Prostate gland (tissue), 2 donors: ENCODE data around the gene ATP6V0A4.

ENCODE experiments used
- POLR2AphosphoS5 ChIP-seq: sonication (generic); formaldehyde crosslinking; IDR thresholded peaks from one replicate; pipeline ENCODE4 v1.6.1; 2017; ENCODE audit warnings: antibody characterized with exemption
- TF ChIP-seq, protein P1 (sequence below), 4 experiments: fragments of 200-600 bp in 2 of 4; fragments of 450-650 bp in 2 of 4; sonication (generic) in 2 of 4; IDR thresholded peaks; 1 replicate in 3 of 4; 2 replicates in 1 of 4; pipeline ENCODE4 v1.5.1; 2016 to 2019; ENCODE audit warnings: antibody characterized with exemption in 4 of 4, mild to moderate bottlenecking in 2 of 4, moderate library complexity in 2 of 4

DNA sequence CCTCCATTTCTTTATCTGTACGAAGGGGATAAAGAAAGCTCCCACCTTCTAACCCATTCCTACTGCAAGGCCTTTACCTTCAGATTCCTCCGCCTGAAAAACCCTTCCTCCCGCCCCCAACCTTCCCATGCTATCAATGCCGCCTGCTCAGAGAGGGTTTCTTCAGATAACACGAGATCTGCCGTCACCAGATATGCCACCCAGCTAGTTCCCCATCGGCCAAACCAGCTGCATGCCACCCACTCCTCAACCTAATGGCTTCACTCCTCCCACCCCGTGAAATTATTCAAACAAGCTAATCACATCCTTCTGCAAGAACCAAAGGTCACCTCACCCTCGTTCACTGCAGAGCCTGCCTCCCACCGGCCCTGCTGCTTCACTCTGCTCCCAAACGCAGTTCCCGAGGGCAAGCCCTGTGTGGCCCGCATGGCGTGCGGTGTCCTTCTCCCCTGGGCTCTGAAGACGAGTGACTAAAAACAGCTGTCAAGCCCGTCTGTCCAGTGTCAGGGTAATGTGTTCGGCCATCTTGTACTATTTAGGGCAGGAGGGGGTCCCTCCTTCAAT, 47.0 kb downstream of the ATP6V0A4 start:
- TF ChIP-seq, protein P1, sequence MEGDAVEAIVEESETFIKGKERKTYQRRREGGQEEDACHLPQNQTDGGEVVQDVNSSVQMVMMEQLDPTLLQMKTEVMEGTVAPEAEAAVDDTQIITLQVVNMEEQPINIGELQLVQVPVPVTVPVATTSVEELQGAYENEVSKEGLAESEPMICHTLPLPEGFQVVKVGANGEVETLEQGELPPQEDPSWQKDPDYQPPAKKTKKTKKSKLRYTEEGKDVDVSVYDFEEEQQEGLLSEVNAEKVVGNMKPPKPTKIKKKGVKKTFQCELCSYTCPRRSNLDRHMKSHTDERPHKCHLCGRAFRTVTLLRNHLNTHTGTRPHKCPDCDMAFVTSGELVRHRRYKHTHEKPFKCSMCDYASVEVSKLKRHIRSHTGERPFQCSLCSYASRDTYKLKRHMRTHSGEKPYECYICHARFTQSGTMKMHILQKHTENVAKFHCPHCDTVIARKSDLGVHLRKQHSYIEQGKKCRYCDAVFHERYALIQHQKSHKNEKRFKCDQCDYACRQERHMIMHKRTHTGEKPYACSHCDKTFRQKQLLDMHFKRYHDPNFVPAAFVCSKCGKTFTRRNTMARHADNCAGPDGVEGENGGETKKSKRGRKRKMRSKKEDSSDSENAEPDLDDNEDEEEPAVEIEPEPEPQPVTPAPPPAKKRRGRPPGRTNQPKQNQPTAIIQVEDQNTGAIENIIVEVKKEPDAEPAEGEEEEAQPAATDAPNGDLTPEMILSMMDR (IDR thresholded peaks at IDR 0.05): no peak
- TF ChIP-seq POLR2AphosphoS5: no peak
